ENCODE data around the gene HOXA3. TPM values are rescaled to one million over a fixed set of nuclear protein-coding genes. Genes with fewer than 3 reads are reported as not detected.

HOXA3 gene
- total and polyA plus RNA-seq, 2 of the 8 experiments (the other 6 are each of a cell fraction or from before 2014, with no cell fraction given) = not detected

- Histone ChIP-seq H4K20me1 (replicated peaks in 1 of 2; ENCODE audit: control insufficient read depth in 1 of 2, insufficient read depth in 2 of 2, low read length in 2 of 2) (peaks cover 26 to 32% of the 10 kb centered on the region in 2 experiments), H3K4me1 (replicated peaks in 1 of 4; ENCODE audit: control insufficient read depth in 3 of 4, insufficient read depth in 4 of 4, low read length in 3 of 4) (peaks cover 0 to 22% (median 8%) of the 10 kb centered on the region in 4 experiments; a peak in 5 of 7 replicates), H2BK5ac (ENCODE audit: low read depth, low read length) (no peak overlapping the region), H3K14ac (ENCODE audit: insufficient read length) (no peak overlapping the region), H2AK5ac (ENCODE audit: low read depth, low read length) (no peak overlapping the region), H2BK20ac (ENCODE audit: low read length) (no peak overlapping the region), H3K27me3 (replicated peaks in 1 of 4; ENCODE audit: control insufficient read depth in 3 of 4, extremely low read depth in 1 of 4, insufficient read depth in 3 of 4, low read length in 3 of 4) (peaks cover 93 to 98% (median 97%) of the 10 kb centered on the region in 4 experiments), H3K79me1 (ENCODE audit: low read depth, low read length) (no peaks in the 10 kb centered on the region), H4K91ac (replicated peaks; ENCODE audit: insufficient read length, low read length) (no peak overlapping the region), H3K9me3 (ENCODE audit: insufficient read depth in 2 of 2, low read depth in 1 of 2, low read length in 1 of 2) (no peaks in the 10 kb centered on the region), H3K4me2 (ENCODE audit: insufficient read depth in 1 of 2, low read depth in 2 of 2, low read length in 2 of 2) (peak overlapping the region in 1 of 2 experiments; percentile 51; a peak in 2 of 4 replicates), H2AFZ (ENCODE audit: low read length) (no peak overlapping the region), H3K9ac (replicated peaks in 1 of 4; ENCODE audit: extremely low read depth in 1 of 4, low read depth in 3 of 4, low read length in 3 of 4) (no peak overlapping the region), H3K36me3 (ENCODE audit: control insufficient read depth in 2 of 4, insufficient read depth in 4 of 4, low read length in 3 of 4) (peaks cover 0 to 3% (median 0%) of the 10 kb centered on the region in 4 experiments; a peak in 2 of 8 replicates), H4K5ac (ENCODE audit: insufficient read length, low read depth, low read length) (no peak overlapping the region), H3K23ac (ENCODE audit: insufficient read length) (no peak overlapping the region), H2BK120ac (replicated peaks; ENCODE audit: low read depth, low read length) (no peak overlapping the region), H3K18ac (ENCODE audit: extremely low read depth, low read length) (no peak overlapping the region), H3K27ac (ENCODE audit: low read depth, low read length) (no peak overlapping the region), H3K4me3 (ENCODE audit: extremely low read depth in 1 of 4, insufficient read depth in 2 of 4, low read depth in 3 of 4, low read length in 4 of 4) (peak overlapping the region in 1 of 4 experiments; percentile 46; a peak in 2 of 8 replicates), H2BK15ac (ENCODE audit: low read length) (peak overlapping the region; percentile 72; the same call in 1 of the 2 replicates), H3K56ac (replicated peaks; ENCODE audit: insufficient read length, low read depth, low read length) (no peak overlapping the region), H3K79me2 (ENCODE audit: control insufficient read depth in 1 of 2, insufficient read depth in 2 of 2, low read length in 2 of 2) (no peaks in the 10 kb centered on the region), H3K23me2 (ENCODE audit: low read depth, low read length) (no peaks in the 10 kb centered on the region), H2BK12ac (ENCODE audit: low read depth, low read length) (no peak overlapping the region), H3K4ac (replicated peaks; ENCODE audit: insufficient read length, low read depth, low read length) (no peak overlapping the region), H4K8ac (ENCODE audit: extremely low read depth, insufficient read depth, low read length) (no peak overlapping the region)
- FAIRE-seq (no peak), DNase-seq (ENCODE audit: low read depth in 1 of 2, low spot score in 2 of 2) (no peak)
- ChIA-PET POLR2A (ENCODE audit: partially characterized antibody) (interaction anchor here (0.7 kb wide), 1 partner anchor 14 kb away, joined by 3 read pairs; no protein-coding TSS in a partner anchor), CTCF (ENCODE audit: partially characterized antibody) (interaction anchor here (0.8 to 4.1 kb wide), 14 partner anchors 8 to 959 kb away, joined by 3 to 14 read pairs (median 4); partner anchors contain the start of genes HOXA5, HOXA7 and NFE2L3)
- 13% methylated on average over 6 of the region's 6 CpGs; no CpG with 5 or more reads in 1 of the 2 experiments for WGBS, 2 experiments (ENCODE audit: extremely low coverage in 1 of 2, insufficient coverage in 1 of 2, insufficient read length in 1 of 2, insufficient replicate concordance in 2 of 2, low coverage in 1 of 2, low lambda C conversion rate in 2 of 2, missing lambda C conversion rate in 1 of 2)
- TF ChIP-seq E2F6 (IDR thresholded peaks at IDR 0.05) (no peak), RNF2 (IDR thresholded peaks at IDR 0.05; ENCODE audit: borderline replicate concordance, low read depth, low read length, missing control alignments, poor library complexity, severe bottlenecking) (peak; percentile 95), CBX8 (IDR thresholded peaks at IDR 0.05; ENCODE audit: borderline replicate concordance, low read depth, low read length) (peak; percentile 85; the same call in 1 of the 2 replicates), SUZ12 (IDR thresholded peaks at IDR 0.05; ENCODE audit: low read length) (peak; percentile 30; the same call in 1 of the 2 replicates), MAFK (IDR thresholded peaks at IDR 0.05; ENCODE audit: low read depth, low read length) (no peak)
Observed at GRCh38 chr7:27111042-27111750, 41.2 kb downstream of the HOXA3 start.
